Ovary (tissue), 9 donors: ENCODE results near the gene CCS. TPM values are rescaled to one million over a fixed set of nuclear protein-coding genes. Genes with fewer than 3 reads are reported as not detected.
A peak's percentile ranks its signal among the peaks of the same experiment; 100 is the strongest.

Source experiments
- DNase-seq, 5 donors: peaks; one replicate each; pipeline ENCODE4 v3.0.0-alpha.2; 2019 to 2020
- H3K27ac ChIP-seq, 2 donors: fragments of 200-600 bp; one replicate each; pipeline versions ENCODE4 v1.5.1 to v1.8.0; 2019 to 2022
- H3K27me3 ChIP-seq: fragments of 200-600 bp; one replicate; pipeline ENCODE4 v1.8.0; 2022
- H3K36me3 ChIP-seq: fragments of 200-600 bp; sonication (generic); one replicate; pipeline ENCODE4 v1.5.1; 2019
- H3K4me1 ChIP-seq: one replicate; pipeline ENCODE4 v1.8.1; 2013; ENCODE audit warnings: mild to moderate bottlenecking, moderate library complexity; ENCODE audit not compliant: insufficient read depth
- H3K4me3 ChIP-seq: fragments of 200-600 bp; sonication (generic); one replicate; pipeline ENCODE4 v1.5.1; 2017
- H3K9me3 ChIP-seq, 2 donors: fragments of 200-600 bp in 1 of 2; sonication (generic) in 1 of 2; one replicate each; pipeline versions ENCODE4 v1.5.1 to v1.8.1; 2013 to 2019; ENCODE audit warnings: mild to moderate bottlenecking in 1 of 2, moderate library complexity in 1 of 2
- CTCF ChIP-seq, 3 donors: fragments of 450-650 bp in 2 of 3; fragments of 200-600 bp in 1 of 3; IDR thresholded peaks; one replicate each; pipeline versions ENCODE4 v1.5.1 to v1.8.0; 2016 to 2022; ENCODE audit warnings: antibody characterized with exemption in 3 of 3, mild to moderate bottlenecking in 1 of 3
- EP300 ChIP-seq: sonication (generic); formaldehyde crosslinking; IDR thresholded peaks from one replicate; pipeline ENCODE4 v1.6.1; 2017; ENCODE audit warnings: antibody characterized with exemption
- POLR2A ChIP-seq: fragments of 450-650 bp; IDR thresholded peaks from one replicate; pipeline ENCODE4 v1.6.1; 2017; ENCODE audit warnings: antibody characterized with exemption, mild to moderate bottlenecking, moderate library complexity
- WGBS, 3 donors: extraction: QIAGEN DNeasy Blood & Tissue Kit in 1 of 3; methylation state at CpG; one replicate each; pipeline versions ENCODE4 v1.1.5 to v1.1.7; 2013 to 2017; 5-methylcytosine and 5-hydroxymethylcytosine counted together
- intact Hi-C, 4 donors: fragments of 100-400 bp; cut with DNase I; formaldehyde crosslinking; loops; one replicate each; pipeline versions ENCODE4 v1.11.0 to v1.15.1; 2022 to 2023
- polyA plus RNA-seq, 2 donors: library from polyadenylated mRNA; stranded (reverse); fragments of 200-250 nt in 1 of 2; fragments of 350-450 nt in 1 of 2; fragmentation: Illumina TruSeq in 1 of 2; extraction: RNeasy Lipid Tissue Mini Kit (QIAGEN cat#74804) in 1 of 2; gene quantifications; one replicate each; pipeline ENCODE4 v1.2.3, GENCODE V29; 2013 to 2014
- total RNA-seq, 7 donors: library from RNA; depleted of rRNA in 2 of 7; stranded (reverse); fragments of >200 nt in 2 of 7; fragmentation: NEBNext Ultra II Directional in 3 of 7; extraction: Animal tissue kit (Norgen Biotek cat#: 25700) in 3 of 7; gene quantifications; one replicate each; pipeline versions ENCODE4 v1.1.0 to v1.2.4, GENCODE V29; 2016 to 2023
- donor health status: DM: no; HTN: no; CAD: no; lungs with moderate emphysema.
- donor health status: DM: no; HTN: no; CAD: no.
- donor health status: Bipolar disorder and iron deficiency.
- donor health status: DM: yes; HTN: yes; CAD: no.
- donor health status: DM: no; HTN: no; CAD: no.
- donor health status: DM: yes; HTN: yes; CAD: no.

The CCS gene
- total and polyA plus RNA-seq, 9 donors: 15.7 to 55.0 (median 49.1) TPM

- Histone ChIP-seq H3K4me3 (peak overlapping the region; percentile 20), H3K27ac (no peak overlapping the region), H3K9me3 (no peaks in the 10 kb centered on the region), H3K4me1 (peaks cover 27% of the 10 kb centered on the region), H3K36me3 (no peaks in the 10 kb centered on the region), H3K27me3 (no peaks in the 10 kb centered on the region)
- 6 to 13% (median 11%) methylated on average over 3 of the region's 3 CpGs for WGBS, 3 donors
- TF ChIP-seq EP300 (no peak), POLR2A (no peak), CTCF (IDR thresholded peaks at IDR 0.05) (no peak)
- intact Hi-C loops: loop anchor here in 1 of 4 donors (1.0 kb wide), 1 partner anchor 30 kb away; no protein-coding TSS in a partner anchor
- DNase-seq: no peak
These were observed 48.8 kb downstream of the CCS start for GRCh38 chr11:66641834-66642233.

GRCh38 chr11:66643745-66644437 is 50.9 kb downstream of the CCS start:
- Histone ChIP-seq H3K27me3 (no peaks in the 10 kb centered on the region), H3K4me1 (peaks cover 23% of the 10 kb centered on the region), H3K4me3 (no peak overlapping the region), H3K36me3 (no peaks in the 10 kb centered on the region), H3K9me3 (no peaks in the 10 kb centered on the region), H3K27ac (no peak overlapping the region)
- TF ChIP-seq CTCF (IDR thresholded peaks at IDR 0.05) (no peak), POLR2A (no peak)
- WGBS, 3 donors: 62 to 90% (median 69%) methylated on average over 24 of the region's 24 CpGs
- intact Hi-C loops: no loop called here
- no peak for DNase-seq

GRCh38 chr11:66646828-66647227 is 53.8 kb downstream of the CCS start:
- no peak overlapping the region for H3K4me3 ChIP-seq
- no peak for TF ChIP-seq EP300
- no peak for TF ChIP-seq POLR2A
- no peak for TF ChIP-seq CTCF (IDR thresholded peaks at IDR 0.05)
- no peak for DNase-seq
- H3K27ac ChIP-seq: no peak overlapping the region
- no peaks in the 10 kb centered on the region for H3K36me3 ChIP-seq
- 74 to 84% (median 81%) methylated on average over 4 of the region's 4 CpGs for WGBS, 3 donors
- no peaks in the 10 kb centered on the region for H3K27me3 ChIP-seq
- H3K9me3 ChIP-seq: no peaks in the 10 kb centered on the region
- intact Hi-C loops: no loop called here
- H3K4me1 ChIP-seq: peaks cover 20% of the 10 kb centered on the region

DNA sequence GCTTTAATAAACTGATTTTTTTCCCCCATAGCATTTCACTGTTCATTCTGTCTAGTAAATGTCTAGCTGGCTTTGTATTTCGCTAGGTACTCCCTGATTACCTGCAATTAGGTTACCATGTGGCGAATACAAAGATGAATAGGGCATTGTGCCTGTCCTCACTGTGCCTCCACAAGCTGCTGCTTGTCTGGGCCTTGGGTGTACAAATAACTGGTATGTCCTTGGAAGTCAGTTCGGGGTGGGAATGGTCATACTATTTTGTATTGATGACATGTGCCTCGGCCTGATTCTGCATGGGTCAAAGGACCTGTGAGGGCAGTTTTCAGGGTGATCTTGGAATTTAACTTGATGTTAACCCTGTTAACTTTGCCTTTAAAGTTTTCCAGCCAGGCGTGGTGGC is 56.9 kb downstream of the CCS start:
- H3K27me3 ChIP-seq: no peaks in the 10 kb centered on the region
- peaks cover 9% of the 10 kb centered on the region for H3K4me1 ChIP-seq
- intact Hi-C loops: no loop called here
- H3K4me3 ChIP-seq: no peak overlapping the region
- WGBS, 3 donors: 94 to 100% (median 98%) methylated on average over 5 of the region's 5 CpGs
- H3K27ac ChIP-seq: no peak overlapping the region
- TF ChIP-seq CTCF (IDR thresholded peaks at IDR 0.05): no peak
- TF ChIP-seq EP300: no peak
- no peak for TF ChIP-seq POLR2A
- DNase-seq: no peak
- no peaks in the 10 kb centered on the region for H3K9me3 ChIP-seq
- no peaks in the 10 kb centered on the region for H3K36me3 ChIP-seq
